K562 (cell line): ENCODE results near the gene TFDP3. TPM values are rescaled to one million over a fixed set of nuclear protein-coding genes. Genes with fewer than 3 reads are reported as not detected.

Source experiments
- ATAC-seq: fragments of 200-7000 bp; cut with Tn5 transposase; 3 replicates; pipeline ENCODE4 v1.9.1; 2020; ENCODE audit warnings: moderate library complexity
- BruUV-seq: library from RNA; stranded (reverse); fragments of 400-500 nt; replicated peaks from 2 replicates; lab custom pipeline; 2021; lab: Mats Ljungman, UMichigan
- CTCF ChIA-PET: fragments of 300-600 bp; formaldehyde crosslinking; extraction: SDS; loops from one replicate; lab custom pipeline; 2021; ENCODE audit warnings: low intra/inter-chr PET ratio; lab: Yijun Ruan, JAX
- POLR2A ChIA-PET: fragments of 300-600, 350-650 bp; sonication (Branson Sonifier 250); formaldehyde crosslinking; extraction: SDS; loops from one replicate; lab custom pipeline; 2021; ENCODE audit warnings: antibody characterized with exemption, inconsistent platforms; lab: Yijun Ruan, JAX
- DNase-seq, 4 experiments: peaks; one replicate each; pipeline versions ENCODE4 v3.0.0 to v3.0.0-alpha.2; 2011 to 2018; ENCODE audit warnings: low spot score in 3 of 4, mixed read lengths in 3 of 4; ENCODE audit errors: extremely low read depth in 1 of 4
- FAIRE-seq: peaks from 2 replicates; lab custom pipeline; 2011; peaks lifted over from hg19 to GRCh38; lab: Jason Lieb, UNC
- H2AFZ ChIP-seq: 2 replicates; pipeline ENCODE4 v1.6.0; 2011; ENCODE audit warnings: low read depth, low read length, control low read depth, inconsistent platforms
- H3K27ac ChIP-seq: fragments of 200-600 bp; 3 replicates; pipeline ENCODE4 v1.8.0; 2011; ENCODE audit warnings: low read depth, mild to moderate bottlenecking, control low read depth, inconsistent platforms, low read length, moderate library complexity, mixed read lengths; ENCODE audit errors: extremely low read depth
- H3K27me3 ChIP-seq, 2 experiments: fragments of 300-600 bp in 1 of 2; 2 replicates in 1 of 2; 3 replicates in 1 of 2; pipeline versions ENCODE4 v1.6.0 to v1.8.0; 2011; ENCODE audit warnings: inconsistent platforms in 2 of 2, low read length in 2 of 2, mild to moderate bottlenecking in 1 of 2, mixed read lengths in 1 of 2, moderate library complexity in 1 of 2; ENCODE audit not compliant: control insufficient read depth in 2 of 2, insufficient read depth in 2 of 2
- H3K36me3 ChIP-seq: fragments of 300-600 bp; 3 replicates; pipeline ENCODE4 v1.8.0; 2011; ENCODE audit warnings: mild to moderate bottlenecking, low read length, inconsistent platforms; ENCODE audit not compliant: control insufficient read depth, insufficient read depth
- H3K4me1 ChIP-seq, 2 experiments: fragments of 200-600 bp in 1 of 2; replicated peaks in 1 of 2; 2 replicates in 1 of 2; 3 replicates in 1 of 2; pipeline versions ENCODE4 v1.5.1 to v1.8.0; 2011; ENCODE audit warnings: inconsistent platforms in 2 of 2, low read length in 2 of 2, mild to moderate bottlenecking in 1 of 2, mixed read lengths in 1 of 2, moderate library complexity in 1 of 2; ENCODE audit not compliant: control insufficient read depth in 2 of 2, insufficient read depth in 2 of 2
- H3K4me2 ChIP-seq: 2 replicates; pipeline ENCODE4 v1.6.1; 2011; ENCODE audit warnings: low read length, control low read depth, inconsistent platforms, mixed read lengths; ENCODE audit not compliant: insufficient read depth
- H3K4me3 ChIP-seq: fragments of 200-600 bp; sonication (generic), shearing (Covaris generic); 2 replicates; pipeline ENCODE4 v1.5.1; 2016; ENCODE audit warnings: control low read depth, inconsistent platforms
- H3K79me2 ChIP-seq: fragments of 200-600 bp; 3 replicates; pipeline ENCODE4 v1.8.0; 2011; ENCODE audit warnings: low read length, inconsistent platforms; ENCODE audit not compliant: control insufficient read depth, insufficient read depth
- H3K9ac ChIP-seq, 2 experiments: 2 replicates each; pipeline versions ENCODE4 v1.6.0 to v1.6.1; 2011; ENCODE audit warnings: low read depth in 2 of 2, low read length in 2 of 2, control low read depth in 1 of 2, inconsistent platforms in 1 of 2, mild to moderate bottlenecking in 1 of 2, mixed read lengths in 1 of 2; ENCODE audit not compliant: insufficient read depth in 1 of 2
- H3K9me1 ChIP-seq: one replicate; pipeline ENCODE4 v1.6.0; 2011; ENCODE audit warnings: inconsistent platforms, mild to moderate bottlenecking, low read length, moderate library complexity; ENCODE audit not compliant: control insufficient read depth, insufficient read depth
- H3K9me3 ChIP-seq: replicated peaks from 2 replicates; pipeline ENCODE4 v1.5.1; 2011; ENCODE audit warnings: low read depth, low read length, inconsistent platforms; ENCODE audit not compliant: control insufficient read depth, insufficient read depth
- H4K20me1 ChIP-seq: replicated peaks from 2 replicates; pipeline ENCODE4 v1.6.1; 2011; ENCODE audit warnings: low read length, inconsistent platforms, mixed read lengths; ENCODE audit not compliant: control insufficient read depth, insufficient read depth
- CTCF ChIP-seq, 3 experiments: IDR thresholded peaks in 2 of 3; conservative IDR thresholded peaks in 1 of 3; 2 replicates each; pipeline ENCODE4 v1.5.1; 2011 to 2012; ENCODE audit warnings: low read length in 3 of 3, mild to moderate bottlenecking in 3 of 3, control low read depth in 2 of 3, improper control_type of control experiment in 1 of 3, inconsistent platforms in 1 of 3, low read depth in 1 of 3, mixed read lengths in 1 of 3, moderate library complexity in 1 of 3; ENCODE audit not compliant: insufficient read depth in 2 of 3
- GABPA ChIP-seq: fragments of 200-800 bp; sonication (Bioruptor generic); conservative IDR thresholded peaks from 2 replicates; pipeline ENCODE4 v1.6.1; 2016; ENCODE audit warnings: low read depth, missing genetic modification characterization, missing compliant biosample characterization
- GTF3C2 ChIP-seq: IDR thresholded peaks from 3 replicates; pipeline ENCODE4 v1.6.1; 2011; ENCODE audit warnings: borderline replicate concordance, mild to moderate bottlenecking, moderate library complexity; ENCODE audit not compliant: insufficient read length; ENCODE audit errors: extremely low read depth
- MYBL2 ChIP-seq, 2 experiments: fragments of 450-650 bp in 1 of 2; sonication (generic) in 1 of 2; formaldehyde crosslinking in 1 of 2; IDR thresholded peaks; 2 replicates each; pipeline versions ENCODE4 v1.6.1 to v1.8.1; 2017 to 2022; ENCODE audit warnings: borderline replicate concordance in 1 of 2, inconsistent platforms in 1 of 2, low read depth in 1 of 2, mild to moderate bottlenecking in 1 of 2, missing genetic modification reagents in 1 of 2, moderate library complexity in 1 of 2
- RAD21 ChIP-seq, 2 experiments: fragments of 250-450 bp in 1 of 2; fragments of 450-650 bp in 1 of 2; sonication (Bioruptor Pico) in 1 of 2; formaldehyde crosslinking in 1 of 2; IDR thresholded peaks in 1 of 2; conservative IDR thresholded peaks in 1 of 2; 2 replicates each; pipeline versions ENCODE4 v1.4.0 to v1.8.0; 2020 to 2022; ENCODE audit warnings: mild to moderate bottlenecking in 2 of 2, moderate library complexity in 1 of 2
- SPI1 ChIP-seq: IDR thresholded peaks from 2 replicates; pipeline ENCODE4 v1.6.1; 2011; ENCODE audit warnings: low read depth, low read length, control low read depth, borderline replicate concordance
- SREBF2 ChIP-seq: sonication (generic); formaldehyde crosslinking; IDR thresholded peaks from 2 replicates; pipeline ENCODE4 v1.4.0; 2020; ENCODE audit warnings: mild to moderate bottlenecking, missing genetic modification reagents
- ZBTB11 ChIP-seq, 3 experiments: fragments of 200-800 bp in 1 of 3; fragments of 250-450 bp in 1 of 3; fragments of 450-650 bp in 1 of 3; sonication (Bioruptor Pico) in 1 of 3; sonication (Bioruptor generic) in 1 of 3; formaldehyde crosslinking in 1 of 3; IDR thresholded peaks; 2 replicates each; pipeline versions ENCODE4 v1.6.1 to v1.8.0; 2016 to 2022; ENCODE audit warnings: mild to moderate bottlenecking in 2 of 3, missing genetic modification characterization in 2 of 3, missing compliant biosample characterization in 1 of 3, moderate library complexity in 1 of 3
- WGBS: fragments of 100-300 bp; shearing (Covaris generic); methylation state at CpG from one replicate; pipeline ENCODE4 v1.1.6; 2016; ENCODE audit warnings: low coverage, mixed read lengths; ENCODE audit not compliant: insufficient coverage; ENCODE audit errors: missing lambda C conversion rate; 5-methylcytosine and 5-hydroxymethylcytosine counted together
- in situ Hi-C: fragments of 300-500 bp; cut with MboI; formaldehyde crosslinking; loops from 4 replicates; pipeline ENCODE4 v1.15.0; 2018; ENCODE audit warnings: inconsistent platforms, mixed read lengths
- intact Hi-C: fragments of 100-400 bp; cut with micrococcal nuclease; formaldehyde crosslinking; loops from 2 replicates; pipeline ENCODE4 v1.14.2; 2022
- polyA plus RNA-seq, 8 experiments: library from polyadenylated mRNA; depleted of rRNA in 4 of 8; stranded (reverse) in 5 of 8; unstranded in 3 of 8; fragments of >200 nt; fragmentation: Nextera tagmentation in 2 of 8; fragmentation: Illumina TruSeq in 1 of 8; extraction: Ambion mirVana in 2 of 8; extraction: Trizol in 1 of 8; gene quantifications; 2 replicates each; pipeline versions ENCODE4 v1.2.1 to v1.2.3, GENCODE V29; 2011 to 2014; ENCODE audit warnings: inconsistent platforms in 1 of 8, missing spikeins in 1 of 8
- total RNA-seq, 7 experiments: library from RNA; depleted of rRNA in 6 of 7; stranded (reverse); fragments of >200 nt in 6 of 7; fragmentation: Illumina TruSeq in 2 of 7; extraction: Trizol in 2 of 7; gene quantifications; 2 replicates each; pipeline versions ENCODE4 v1.2.1 to v1.2.3, GENCODE V29; 2011 to 2021; ENCODE audit warnings: low replicate concordance in 1 of 7

TFDP3 gene
- total and polyA plus RNA-seq, 9 of the 15 experiments (the other 6 are each of a cell fraction or from before 2014, with no cell fraction given), result 0.09 to 0.25 (median 0.12) TPM; not detected in 5

- peak in 1 of 4 experiments; percentile 9 for DNase-seq
- 0% methylated on average over 1 of the region's 1 CpG for WGBS
- FAIRE-seq, result no peak
- ChIA-PET POLR2A (no interaction called here), CTCF (interaction anchor here (0.7 kb wide), 1 partner anchor 1341 kb away, joined by 3 read pairs; no protein-coding TSS in a partner anchor)
- Histone ChIP-seq H3K4me2 (no peak overlapping the region), H3K9me3 (no peaks in the 10 kb centered on the region), H3K4me3 (no peak overlapping the region), H4K20me1 (no peaks in the 10 kb centered on the region), H3K79me2 (no peaks in the 10 kb centered on the region), H3K9me1 (no peaks in the 10 kb centered on the region), H2AFZ (no peak overlapping the region), H3K27me3 (no peaks in the 10 kb centered on the region), H3K4me1 (no peaks in the 10 kb centered on the region), H3K36me3 (no peaks in the 10 kb centered on the region), H3K27ac (no peak overlapping the region), H3K9ac (no peak overlapping the region)
- BruUV-seq, result no TSS peak
- in situ Hi-C loops (no loop called here), intact Hi-C loops (loop anchor here (5.0 to 10.0 kb wide), 2 partner anchors 197 to 430 kb away; no protein-coding TSS in a partner anchor)
- TF ChIP-seq GTF3C2, result no peak
- TF ChIP-seq CTCF (IDR thresholded peaks at IDR 0.05 in 2 of 3, conservative IDR thresholded peaks at IDR 0.05 in 1 of 3; ENCODE audit: insufficient read depth in 2 of 3, low read depth in 1 of 3, low read length in 3 of 3), result peak; percentile 23 to 53 (median 26); a peak in 3 of 6 replicates
- peak in 1 of 2 experiments; percentile 44; a peak in 2 of 4 replicates for TF ChIP-seq RAD21 (CRISPR knock-in tag; conservative IDR thresholded peaks at IDR 0.05 in 1 of 2, IDR thresholded peaks at IDR 0.05 in 1 of 2)
- peak; percentile 63 for TF ChIP-seq GABPA (tag)
- TF ChIP-seq SREBF2 (CRISPR knock-in tag), result no peak
- TF ChIP-seq MYBL2 (IDR thresholded peaks at IDR 0.05; ENCODE audit: low read depth), result no peak
- no peak for TF ChIP-seq MYBL2 (CRISPR knock-in tag; IDR thresholded peaks at IDR 0.05; ENCODE audit: borderline replicate concordance)
- TF ChIP-seq ZBTB11 (CRISPR knock-in tag; IDR thresholded peaks at IDR 0.05), result peak in 2 of 3 experiments; percentile 47 to 85; a peak in 3 of 6 replicates
- peak; percentile 72; the same call in 1 of the 2 replicates for TF ChIP-seq SPI1
- ATAC-seq, result peak; percentile 65; the same call in 2 of the 3 replicates
These were observed 46.0 kb downstream of the TFDP3 start for GRCh38 chrX:133171962-133172708.
